GM12878 (cell line): ENCODE results near the gene H2AZ1. TPM values are rescaled to one million over a fixed set of nuclear protein-coding genes. Genes with fewer than 3 reads are reported as not detected.

Source experiments
- CHD2 ChIP-seq: IDR thresholded peaks from 2 replicates; pipeline ENCODE4 v1.6.1; 2011; ENCODE audit warnings: low read depth, low read length, improper control_type of control experiment, borderline replicate concordance
- GABPA ChIP-seq: IDR thresholded peaks from 2 replicates; pipeline ENCODE4 v1.6.1; 2014; ENCODE audit warnings: antibody characterized with exemption, low read depth, mild to moderate bottlenecking, inconsistent platforms
- HCFC1 ChIP-seq: fragments of 150-350 bp; IDR thresholded peaks from 2 replicates; pipeline ENCODE4 v1.6.1; 2014; ENCODE audit warnings: low read length
- HDAC2 ChIP-seq: fragments of 200-600 bp; sonication (generic); IDR thresholded peaks from 2 replicates; pipeline ENCODE4 v1.6.1; 2017
- IKZF1 ChIP-seq: fragments of 450-650 bp; conservative IDR thresholded peaks from 2 replicates; pipeline ENCODE4 v1.6.1; 2017; ENCODE audit warnings: antibody characterized with exemption, mild to moderate bottlenecking
- JUND ChIP-seq: IDR thresholded peaks from 2 replicates; pipeline ENCODE4 v1.6.1; 2012; ENCODE audit warnings: low read depth, mild to moderate bottlenecking, low read length, improper control_type of control experiment, moderate library complexity
- KDM1A ChIP-seq: fragments of 200-600 bp; sonication (generic); IDR thresholded peaks from 2 replicates; pipeline ENCODE4 v1.6.1; 2016; ENCODE audit warnings: borderline replicate concordance
- NFIC ChIP-seq: IDR thresholded peaks from 2 replicates; pipeline ENCODE4 v1.6.1; 2012; ENCODE audit warnings: low read depth, mild to moderate bottlenecking, inconsistent platforms, low read length, moderate library complexity
- NR2F1 ChIP-seq: fragments of 450-650 bp; conservative IDR thresholded peaks from 2 replicates; pipeline ENCODE4 v1.6.1; 2017; ENCODE audit warnings: mild to moderate bottlenecking
- RELA ChIP-seq: fragments of 450-650 bp; IDR thresholded peaks from 2 replicates; pipeline ENCODE4 v1.8.0; 2014; ENCODE audit warnings: borderline replicate concordance; ENCODE audit not compliant: partially characterized antibody
- RUNX3 ChIP-seq: IDR thresholded peaks from 2 replicates; pipeline ENCODE4 v1.6.1; 2012; ENCODE audit warnings: low read length, inconsistent platforms
- SMARCA5 ChIP-seq: fragments of 450-650 bp; IDR thresholded peaks from 2 replicates; pipeline ENCODE4 v1.6.1; 2017; ENCODE audit warnings: mild to moderate bottlenecking
- SUPT20H ChIP-seq: IDR thresholded peaks from 2 replicates; pipeline ENCODE4 v1.6.1; 2011; ENCODE audit warnings: low read depth, mild to moderate bottlenecking, low read length, moderate library complexity, borderline replicate concordance; ENCODE audit not compliant: control insufficient read depth
- TBL1XR1 ChIP-seq: IDR thresholded peaks from 2 replicates; pipeline ENCODE4 v1.6.1; 2012; ENCODE audit warnings: low read depth, low read length, improper control_type of control experiment
- TCF7 ChIP-seq: IDR thresholded peaks from 2 replicates; pipeline ENCODE4 v1.6.1; 2014; ENCODE audit warnings: antibody characterized with exemption, borderline replicate concordance
- YY1 ChIP-seq: IDR thresholded peaks from 2 replicates; pipeline ENCODE4 v1.6.1; 2011; ENCODE audit warnings: low read depth, mild to moderate bottlenecking, low read length
- ZBED1 ChIP-seq: IDR thresholded peaks from 2 replicates; pipeline ENCODE4 v1.6.1; 2016; ENCODE audit warnings: borderline replicate concordance
- ZBTB11 ChIP-seq: fragments of 450-650 bp; formaldehyde crosslinking; IDR thresholded peaks from 2 replicates; pipeline ENCODE4 v1.5.0; 2022; ENCODE audit warnings: mild to moderate bottlenecking, missing genetic modification characterization
- ZNF217 ChIP-seq: fragments of 450-650 bp; IDR thresholded peaks from 2 replicates; pipeline ENCODE4 v1.6.1; 2017; ENCODE audit warnings: antibody characterized with exemption, mild to moderate bottlenecking
- ZSCAN29 ChIP-seq: fragments of 450-650 bp; IDR thresholded peaks from 2 replicates; pipeline ENCODE4 v1.6.1; 2017; ENCODE audit warnings: mild to moderate bottlenecking, moderate library complexity
- polyA plus RNA-seq, 11 experiments: library from polyadenylated mRNA; depleted of rRNA in 4 of 11; unstranded in 6 of 11; stranded (reverse) in 5 of 11; fragments of >200 nt; fragmentation: Nextera tagmentation in 4 of 11; fragmentation: Illumina TruSeq in 1 of 11; extraction: Ambion mirVana in 4 of 11; extraction: Trizol in 1 of 11; gene quantifications; 1 replicate in 1 of 11; 2 replicates in 10 of 11; pipeline versions ENCODE4 v1.2.1 to v1.2.3, GENCODE V29; 2011 to 2016; ENCODE audit warnings: inconsistent platforms in 2 of 11, missing spikeins in 2 of 11, low read depth in 1 of 11
- total RNA-seq, 4 experiments: library from RNA; depleted of rRNA in 3 of 4; stranded (reverse); fragments of >200 nt in 3 of 4; fragmentation: Illumina TruSeq in 1 of 4; extraction: Trizol in 1 of 4; gene quantifications; 2 replicates each; pipeline versions ENCODE4 v1.2.1 to v1.2.3, GENCODE V29; 2013 to 2021
- TF ChIP-seq, protein P1 (sequence below): fragments of 450-650 bp; IDR thresholded peaks from 2 replicates; pipeline ENCODE4 v1.6.1; 2017; ENCODE audit warnings: mild to moderate bottlenecking, moderate library complexity
- TF ChIP-seq, protein P2 (sequence below): fragments of 450-650 bp; conservative IDR thresholded peaks from 2 replicates; pipeline ENCODE4 v1.6.1; 2017; ENCODE audit warnings: mild to moderate bottlenecking, moderate library complexity

H2AZ1 gene
- total and polyA plus RNA-seq, 10 of the 15 experiments (the other 5 are each of a cell fraction or from before 2014, with no cell fraction given): 652 to 4,800 (median 898) TPM

DNA sequence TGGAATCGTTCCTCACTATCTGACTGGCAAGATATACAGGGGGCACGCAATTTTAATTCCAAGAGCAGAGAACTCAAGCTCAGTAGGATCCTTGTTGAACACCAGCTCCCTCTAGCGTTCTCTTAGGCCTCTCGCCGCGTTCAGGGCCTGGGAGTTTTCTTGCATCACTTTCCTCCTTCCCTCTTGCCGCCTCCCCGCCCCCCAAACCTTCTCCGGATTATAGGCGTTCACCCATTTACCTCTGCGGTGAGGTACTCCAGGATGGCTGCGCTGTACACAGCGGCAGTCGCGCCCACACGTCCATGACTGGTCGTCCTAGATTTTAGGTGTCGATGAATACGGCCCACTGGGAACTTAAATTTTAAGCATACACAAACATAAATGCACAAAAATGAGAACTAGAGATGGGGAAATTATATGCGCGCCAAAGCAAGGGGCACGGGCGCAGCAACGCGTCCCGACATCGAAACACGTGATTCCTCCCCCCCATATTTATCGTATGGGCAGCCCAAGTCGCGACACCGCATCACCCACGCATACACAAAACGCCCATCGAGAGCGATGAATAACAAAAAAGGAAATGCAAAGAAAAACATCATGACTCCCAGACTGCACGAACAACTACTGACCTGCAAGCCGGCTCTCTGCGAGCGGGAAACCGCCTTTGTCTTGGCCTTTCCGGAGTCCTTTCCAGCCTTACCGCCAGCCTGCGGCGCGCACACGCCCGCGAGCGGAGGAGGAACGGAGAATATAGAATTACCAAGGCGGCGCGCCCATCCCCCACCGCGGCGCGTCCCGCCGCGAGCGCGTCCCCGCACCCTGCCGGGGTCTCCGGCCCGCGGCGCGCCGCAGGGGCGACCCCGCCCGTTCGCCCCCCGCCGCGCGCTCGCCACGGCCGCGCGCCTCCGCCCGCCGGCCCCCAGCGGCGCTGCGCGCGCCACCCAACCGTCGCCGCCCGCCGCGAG, 759 bp downstream of the H2AZ1 start (continued):
- TF ChIP-seq, protein P1, sequence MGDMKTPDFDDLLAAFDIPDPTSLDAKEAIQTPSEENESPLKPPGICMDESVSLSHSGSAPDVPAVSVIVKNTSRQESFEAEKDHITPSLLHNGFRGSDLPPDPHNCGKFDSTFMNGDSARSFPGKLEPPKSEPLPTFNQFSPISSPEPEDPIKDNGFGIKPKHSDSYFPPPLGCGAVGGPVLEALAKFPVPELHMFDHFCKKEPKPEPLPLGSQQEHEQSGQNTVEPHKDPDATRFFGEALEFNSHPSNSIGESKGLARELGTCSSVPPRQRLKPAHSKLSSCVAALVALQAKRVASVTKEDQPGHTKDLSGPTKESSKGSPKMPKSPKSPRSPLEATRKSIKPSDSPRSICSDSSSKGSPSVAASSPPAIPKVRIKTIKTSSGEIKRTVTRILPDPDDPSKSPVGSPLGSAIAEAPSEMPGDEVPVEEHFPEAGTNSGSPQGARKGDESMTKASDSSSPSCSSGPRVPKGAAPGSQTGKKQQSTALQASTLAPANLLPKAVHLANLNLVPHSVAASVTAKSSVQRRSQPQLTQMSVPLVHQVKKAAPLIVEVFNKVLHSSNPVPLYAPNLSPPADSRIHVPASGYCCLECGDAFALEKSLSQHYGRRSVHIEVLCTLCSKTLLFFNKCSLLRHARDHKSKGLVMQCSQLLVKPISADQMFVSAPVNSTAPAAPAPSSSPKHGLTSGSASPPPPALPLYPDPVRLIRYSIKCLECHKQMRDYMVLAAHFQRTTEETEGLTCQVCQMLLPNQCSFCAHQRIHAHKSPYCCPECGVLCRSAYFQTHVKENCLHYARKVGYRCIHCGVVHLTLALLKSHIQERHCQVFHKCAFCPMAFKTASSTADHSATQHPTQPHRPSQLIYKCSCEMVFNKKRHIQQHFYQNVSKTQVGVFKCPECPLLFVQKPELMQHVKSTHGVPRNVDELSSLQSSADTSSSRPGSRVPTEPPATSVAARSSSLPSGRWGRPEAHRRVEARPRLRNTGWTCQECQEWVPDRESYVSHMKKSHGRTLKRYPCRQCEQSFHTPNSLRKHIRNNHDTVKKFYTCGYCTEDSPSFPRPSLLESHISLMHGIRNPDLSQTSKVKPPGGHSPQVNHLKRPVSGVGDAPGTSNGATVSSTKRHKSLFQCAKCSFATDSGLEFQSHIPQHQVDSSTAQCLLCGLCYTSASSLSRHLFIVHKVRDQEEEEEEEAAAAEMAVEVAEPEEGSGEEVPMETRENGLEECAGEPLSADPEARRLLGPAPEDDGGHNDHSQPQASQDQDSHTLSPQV: no peak
- peak; percentile 100 for TF ChIP-seq ZBED1
- TF ChIP-seq IKZF1: peak; percentile 83
- TF ChIP-seq NR2F1: no peak; the same call in 1 of the 2 replicates
- TF ChIP-seq SUPT20H: no peak
- TF ChIP-seq, protein P2, sequence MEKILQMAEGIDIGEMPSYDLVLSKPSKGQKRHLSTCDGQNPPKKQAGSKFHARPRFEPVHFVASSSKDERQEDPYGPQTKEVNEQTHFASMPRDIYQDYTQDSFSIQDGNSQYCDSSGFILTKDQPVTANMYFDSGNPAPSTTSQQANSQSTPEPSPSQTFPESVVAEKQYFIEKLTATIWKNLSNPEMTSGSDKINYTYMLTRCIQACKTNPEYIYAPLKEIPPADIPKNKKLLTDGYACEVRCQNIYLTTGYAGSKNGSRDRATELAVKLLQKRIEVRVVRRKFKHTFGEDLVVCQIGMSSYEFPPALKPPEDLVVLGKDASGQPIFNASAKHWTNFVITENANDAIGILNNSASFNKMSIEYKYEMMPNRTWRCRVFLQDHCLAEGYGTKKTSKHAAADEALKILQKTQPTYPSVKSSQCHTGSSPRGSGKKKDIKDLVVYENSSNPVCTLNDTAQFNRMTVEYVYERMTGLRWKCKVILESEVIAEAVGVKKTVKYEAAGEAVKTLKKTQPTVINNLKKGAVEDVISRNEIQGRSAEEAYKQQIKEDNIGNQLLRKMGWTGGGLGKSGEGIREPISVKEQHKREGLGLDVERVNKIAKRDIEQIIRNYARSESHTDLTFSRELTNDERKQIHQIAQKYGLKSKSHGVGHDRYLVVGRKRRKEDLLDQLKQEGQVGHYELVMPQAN: no peak
- TF ChIP-seq ZSCAN29: no peak
- TF ChIP-seq HDAC2: no peak
- no peak for TF ChIP-seq KDM1A
- TF ChIP-seq YY1: peak; percentile 69
- TF ChIP-seq GABPA: no peak
- no peak for TF ChIP-seq TCF7
- TF ChIP-seq ZNF217: no peak
- TF ChIP-seq RUNX3: peak; percentile 35; the same call in 1 of the 2 replicates
- TF ChIP-seq RELA: no peak
- no peak for TF ChIP-seq HCFC1
- TF ChIP-seq CHD2: peak; percentile 85
- 0 out of 2 replicates have a peak, but pooled peaks have one; percentile 39 for TF ChIP-seq NFIC
- no peak for TF ChIP-seq JUND
- no peak for TF ChIP-seq TBL1XR1
- no peak for TF ChIP-seq ZBTB11 (CRISPR knock-in tag)
- peak; percentile 92 for TF ChIP-seq SMARCA5
